ENCODE data around the gene SLC4A1. TPM values are rescaled to one million over a fixed set of nuclear protein-coding genes. Genes with fewer than 3 reads are reported as not detected.
A peak's percentile ranks its signal among the peaks of the same experiment; 100 is the strongest.

The SLC4A1 gene
- total and polyA plus RNA-seq, 2 experiments from 2014 or later: not detected

DNA sequence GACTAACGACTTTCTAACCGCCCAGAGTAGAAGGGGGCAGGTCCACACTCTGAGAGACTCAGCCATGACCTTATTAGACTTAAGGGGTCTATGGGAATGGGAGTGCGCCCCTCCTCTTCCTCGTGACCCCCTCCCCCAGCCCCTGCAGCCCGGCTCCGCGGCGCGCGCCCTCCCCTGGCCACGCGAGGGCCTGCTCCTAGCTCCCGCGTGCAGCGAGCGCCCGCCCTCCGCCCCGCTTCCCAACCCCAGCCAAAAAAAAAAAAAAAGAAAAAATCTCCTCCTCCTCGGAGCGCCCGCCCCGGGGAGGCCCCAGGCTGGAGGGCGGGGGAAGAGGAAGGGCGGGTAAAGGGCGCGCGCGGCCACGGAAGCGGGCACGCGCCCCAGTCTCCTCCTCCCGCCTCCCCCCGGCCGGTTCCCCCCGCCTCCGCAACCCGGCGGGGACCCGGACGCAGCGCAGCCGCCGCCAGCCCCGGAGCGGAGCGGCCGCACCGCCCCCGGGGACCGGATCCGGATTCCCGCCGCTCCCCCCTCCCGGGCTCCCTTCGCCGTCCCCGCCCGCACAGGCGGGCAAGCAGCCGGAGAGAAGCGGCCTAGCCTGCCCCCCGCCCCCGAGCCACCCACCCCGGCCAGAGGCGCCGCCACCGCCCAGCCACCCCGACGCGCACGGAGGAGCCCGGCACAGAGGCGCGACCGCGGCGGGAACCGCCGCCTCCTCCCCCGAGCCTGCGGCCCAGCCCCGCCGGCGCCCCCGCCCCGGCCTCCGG is 49.4 kb downstream of the SLC4A1 start:
- TF ChIP-seq EZH2phosphoT487 (IDR thresholded peaks at IDR 0.05; ENCODE audit: low read depth, severe bottlenecking, unreplicated experiment): no peak
- peak; percentile 71 for TF ChIP-seq CTCF (IDR thresholded peaks at IDR 0.05; ENCODE audit: poor library complexity)
- H4K20me1 ChIP-seq (ENCODE audit: insufficient read depth, poor library complexity, severe bottlenecking): peaks cover 20% of the 10 kb centered on the region
- no peaks in the 10 kb centered on the region for H3K9me3 ChIP-seq (ENCODE audit: low read depth)
- H3K36me3 ChIP-seq (replicated peaks; ENCODE audit: insufficient read depth, low read depth): peaks cover 3% of the 10 kb centered on the region
- no peaks in the 10 kb centered on the region for H3K9me2 ChIP-seq (replicated peaks; ENCODE audit: insufficient read depth)
- peak overlapping the region; percentile 97 for H3K4me2 ChIP-seq
- H3K79me2 ChIP-seq: peaks cover 46% of the 10 kb centered on the region
- WGBS (ENCODE audit: low lambda C conversion rate, missing lambda C conversion rate): 0% methylated on average over 14 of the region's 89 CpGs
- H3K27ac ChIP-seq: peak overlapping the region; percentile 100
- peak overlapping the region; percentile 97 for H3K4me3 ChIP-seq
- H2AFZ ChIP-seq: peak overlapping the region; percentile 27
- no peaks in the 10 kb centered on the region for H3K27me3 ChIP-seq
- peak; percentile 96 for DNase-seq (ENCODE audit: low spot score)
- H3K4me1 ChIP-seq (ENCODE audit: insufficient read depth): peaks cover 20% of the 10 kb centered on the region

DNA sequence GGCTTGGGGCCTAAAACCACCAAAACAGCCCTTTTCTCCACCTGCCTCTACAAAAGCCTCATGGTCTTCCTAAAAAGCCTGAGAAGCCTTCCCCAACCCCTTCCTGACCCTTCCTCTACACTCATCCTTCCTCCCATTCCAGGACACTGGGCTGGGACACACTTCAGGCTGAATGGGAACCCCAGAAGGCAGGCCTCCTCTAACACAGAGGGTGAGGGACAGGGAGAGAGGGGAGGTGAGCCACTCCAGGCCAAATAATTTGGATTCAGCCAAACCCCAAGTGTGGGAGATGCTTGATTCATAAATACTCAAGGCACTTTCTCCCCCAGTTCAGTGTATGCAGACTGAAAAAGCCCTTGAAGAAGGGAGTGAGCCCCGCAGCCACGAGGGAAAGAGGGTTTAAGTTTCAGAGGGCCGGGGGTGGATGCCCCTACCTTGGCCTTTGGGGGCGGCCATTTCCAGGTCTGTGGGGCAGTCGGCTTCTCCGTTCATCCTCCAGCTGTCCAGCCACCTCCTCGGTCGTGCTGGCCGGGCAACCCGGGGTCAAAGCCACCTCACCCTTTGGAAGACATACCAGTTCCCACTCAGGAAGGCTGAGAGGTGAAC is 50.1 kb downstream of the SLC4A1 start:
- Histone ChIP-seq H4K20me1 (ENCODE audit: insufficient read depth, poor library complexity, severe bottlenecking) (peaks cover 20% of the 10 kb centered on the region), H3K27me3 (no peaks in the 10 kb centered on the region), H3K79me2 (peaks cover 41% of the 10 kb centered on the region), H3K36me3 (replicated peaks; ENCODE audit: insufficient read depth, low read depth) (peaks cover 3% of the 10 kb centered on the region), H3K9me2 (replicated peaks; ENCODE audit: insufficient read depth) (no peaks in the 10 kb centered on the region), H3K27ac (peak overlapping the region; percentile 100), H2AFZ (no peak overlapping the region), H3K9me3 (ENCODE audit: low read depth) (no peaks in the 10 kb centered on the region), H3K4me2 (peak overlapping the region; percentile 97), H3K4me3 (peak overlapping the region; percentile 20), H3K4me1 (ENCODE audit: insufficient read depth) (peaks cover 14% of the 10 kb centered on the region)
- 19% methylated on average over 10 of the region's 10 CpGs for WGBS (ENCODE audit: low lambda C conversion rate, missing lambda C conversion rate)
- TF ChIP-seq CTCF (IDR thresholded peaks at IDR 0.05; ENCODE audit: poor library complexity): no peak
- TF ChIP-seq EZH2 (IDR thresholded peaks at IDR 0.05; ENCODE audit: borderline replicate concordance): no peak
- no peak for TF ChIP-seq EZH2phosphoT487 (IDR thresholded peaks at IDR 0.05; ENCODE audit: low read depth, severe bottlenecking, unreplicated experiment)
- DNase-seq (ENCODE audit: low spot score): no peak

- Histone ChIP-seq H3K27me3 (no peaks in the 10 kb centered on the region), H3K9me3 (ENCODE audit: low read depth) (no peaks in the 10 kb centered on the region), H3K4me2 (peak overlapping the region; percentile 97), H3K27ac (no peak overlapping the region), H3K4me1 (ENCODE audit: insufficient read depth) (peaks cover 9% of the 10 kb centered on the region), H3K79me2 (peaks cover 37% of the 10 kb centered on the region), H4K20me1 (ENCODE audit: insufficient read depth, poor library complexity, severe bottlenecking) (peaks cover 20% of the 10 kb centered on the region), H3K36me3 (replicated peaks; ENCODE audit: insufficient read depth, low read depth) (peaks cover 3% of the 10 kb centered on the region), H2AFZ (no peak overlapping the region), H3K9me2 (replicated peaks; ENCODE audit: insufficient read depth) (no peaks in the 10 kb centered on the region), H3K4me3 (no peak overlapping the region)
- TF ChIP-seq EZH2 (IDR thresholded peaks at IDR 0.05; ENCODE audit: borderline replicate concordance) (no peak), EZH2phosphoT487 (IDR thresholded peaks at IDR 0.05; ENCODE audit: low read depth, severe bottlenecking, unreplicated experiment) (no peak), CTCF (IDR thresholded peaks at IDR 0.05; ENCODE audit: poor library complexity) (no peak)
- no peak for DNase-seq (ENCODE audit: low spot score)
- WGBS (ENCODE audit: low lambda C conversion rate, missing lambda C conversion rate): 92% methylated on average over 5 of the region's 5 CpGs
Measured at GRCh38 chr17:44216694-44217093, 51.2 kb downstream of the SLC4A1 start.
